Stimulated activated effector memory CD8-positive, alpha-beta T cell treated with anti-CD3 and anti-CD28 coated beads, Interleukin-12 subunit alpha, Interleukin-12 subunit beta, amount 100 ng/mL, for 72 hours (primary cell): ENCODE data around the gene CD248.
"Not testable (repeated sequence)": the region's sequence is repeated elsewhere in the genome, so short reads cannot be mapped to it uniquely, and the experiment has no call there.

Experiments used
- ATAC-seq: fragments of 150-1000 bp; cut with Tn5 transposase; 2 replicates; pipeline ENCODE4 v1.10.0; 2021
- DNase-seq, 2 donors: peaks; one replicate each; pipeline ENCODE4 v3.0.0; 2021 to 2022; ENCODE audit warnings: low spot score in 2 of 2
- H3K27ac Mint-ChIP-seq: one replicate; pipeline ENCODE4 v1.8.0; 2022; ENCODE audit warnings: mild to moderate bottlenecking, mixed read lengths
- H3K36me3 Mint-ChIP-seq: one replicate; pipeline ENCODE4 v1.8.0; 2022; ENCODE audit warnings: mild to moderate bottlenecking, mixed read lengths
- H3K4me1 Mint-ChIP-seq: one replicate; pipeline ENCODE4 v1.8.0; 2022; ENCODE audit warnings: mixed read lengths
- H3K4me3 Mint-ChIP-seq: one replicate; pipeline ENCODE4 v1.8.0; 2022; ENCODE audit warnings: mild to moderate bottlenecking, mixed read lengths
- H3K9me3 Mint-ChIP-seq: one replicate; pipeline ENCODE4 v1.8.0; 2022; ENCODE audit warnings: mixed read lengths

CD248 gene, protein sequence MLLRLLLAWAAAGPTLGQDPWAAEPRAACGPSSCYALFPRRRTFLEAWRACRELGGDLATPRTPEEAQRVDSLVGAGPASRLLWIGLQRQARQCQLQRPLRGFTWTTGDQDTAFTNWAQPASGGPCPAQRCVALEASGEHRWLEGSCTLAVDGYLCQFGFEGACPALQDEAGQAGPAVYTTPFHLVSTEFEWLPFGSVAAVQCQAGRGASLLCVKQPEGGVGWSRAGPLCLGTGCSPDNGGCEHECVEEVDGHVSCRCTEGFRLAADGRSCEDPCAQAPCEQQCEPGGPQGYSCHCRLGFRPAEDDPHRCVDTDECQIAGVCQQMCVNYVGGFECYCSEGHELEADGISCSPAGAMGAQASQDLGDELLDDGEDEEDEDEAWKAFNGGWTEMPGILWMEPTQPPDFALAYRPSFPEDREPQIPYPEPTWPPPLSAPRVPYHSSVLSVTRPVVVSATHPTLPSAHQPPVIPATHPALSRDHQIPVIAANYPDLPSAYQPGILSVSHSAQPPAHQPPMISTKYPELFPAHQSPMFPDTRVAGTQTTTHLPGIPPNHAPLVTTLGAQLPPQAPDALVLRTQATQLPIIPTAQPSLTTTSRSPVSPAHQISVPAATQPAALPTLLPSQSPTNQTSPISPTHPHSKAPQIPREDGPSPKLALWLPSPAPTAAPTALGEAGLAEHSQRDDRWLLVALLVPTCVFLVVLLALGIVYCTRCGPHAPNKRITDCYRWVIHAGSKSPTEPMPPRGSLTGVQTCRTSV

DNA sequence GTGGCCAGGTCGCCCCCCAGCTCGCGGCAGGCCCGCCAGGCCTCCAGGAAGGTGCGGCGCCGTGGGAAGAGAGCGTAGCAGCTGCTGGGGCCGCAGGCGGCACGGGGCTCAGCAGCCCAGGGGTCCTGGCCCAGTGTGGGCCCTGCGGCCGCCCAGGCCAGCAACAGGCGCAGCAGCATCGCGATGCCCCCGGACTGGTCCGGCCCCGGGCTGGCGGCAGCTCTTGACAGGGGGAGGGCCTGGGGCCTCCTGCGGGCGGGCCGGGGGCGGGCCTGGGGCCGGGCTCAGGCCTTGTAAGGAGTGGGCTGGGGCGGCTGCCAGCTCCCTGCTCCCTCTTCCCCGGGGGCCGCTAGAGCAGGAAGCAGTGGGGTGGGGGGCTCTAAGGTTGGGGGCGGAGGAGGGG lies at the start of gene CD248:
TSS of gene CD248 (minus strand) at position 196 of the 403 bp plus-strand sequence. CDS start at position 179, 17 bp downstream.
- peaks cover 58% of the 10 kb centered on the region for H3K4me1 Mint-ChIP-seq
- H3K4me3 Mint-ChIP-seq, result peak within 1 kb of the TSS; percentile 88
- ATAC-seq (no peak), DNase-seq (no peak)
- no peaks in the 10 kb centered on the region for H3K36me3 Mint-ChIP-seq
- no peaks in the 10 kb centered on the region for H3K9me3 Mint-ChIP-seq
- peak within 1 kb of the TSS; percentile 81 for H3K27ac Mint-ChIP-seq

DNA sequence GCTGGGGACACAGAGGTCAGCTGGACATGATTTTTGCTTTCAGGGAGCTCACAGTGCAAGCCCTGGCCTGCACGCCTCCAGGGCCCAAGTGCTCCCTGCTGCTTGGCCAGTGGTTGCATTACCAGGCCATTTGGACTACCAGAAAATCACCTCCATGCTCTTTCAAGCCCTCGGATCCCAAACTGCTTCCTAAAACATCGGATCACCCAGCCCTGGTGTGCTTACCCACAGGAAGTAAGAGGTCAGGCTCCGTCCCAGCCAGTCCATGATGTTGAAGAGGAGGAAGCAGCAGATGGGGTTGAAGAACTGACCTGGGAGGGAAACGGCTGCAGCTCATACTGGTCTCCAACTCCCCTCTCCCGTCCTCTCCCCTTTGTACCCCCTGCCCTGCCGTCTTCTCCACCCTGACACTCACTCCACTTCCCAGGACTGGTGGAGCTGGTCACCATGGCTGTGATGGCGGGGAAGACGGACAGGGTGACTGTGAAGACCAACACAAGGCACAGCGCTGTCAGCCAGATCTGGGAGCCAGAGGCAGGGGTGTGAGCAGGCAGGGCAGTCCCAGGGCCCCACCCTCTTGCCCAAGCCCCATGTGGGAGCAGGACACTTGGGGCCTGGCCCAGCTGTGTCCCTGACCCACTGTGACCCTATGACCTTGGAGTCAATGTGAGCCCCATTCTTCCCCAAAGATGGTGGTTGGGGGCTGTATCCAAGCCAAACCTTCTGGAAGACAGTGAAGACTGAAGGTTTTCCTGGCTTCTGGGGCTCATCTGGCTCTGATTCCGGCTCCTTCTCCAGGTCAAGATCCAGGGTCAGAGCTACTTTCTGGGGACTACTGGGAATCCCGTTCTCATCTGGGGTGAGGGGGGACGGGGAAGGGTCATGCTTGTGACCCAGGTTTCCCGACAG lies 49.1 kb upstream of the CD248 start:
- H3K9me3 Mint-ChIP-seq, result no peaks in the 10 kb centered on the region
- no peak overlapping the region for H3K27ac Mint-ChIP-seq
- H3K4me3 Mint-ChIP-seq, result no peak overlapping the region
- no peak for ATAC-seq
- H3K4me1 Mint-ChIP-seq, result peaks cover 22% of the 10 kb centered on the region
- peaks cover 34% of the 10 kb centered on the region for H3K36me3 Mint-ChIP-seq
- no peak for DNase-seq

DNA sequence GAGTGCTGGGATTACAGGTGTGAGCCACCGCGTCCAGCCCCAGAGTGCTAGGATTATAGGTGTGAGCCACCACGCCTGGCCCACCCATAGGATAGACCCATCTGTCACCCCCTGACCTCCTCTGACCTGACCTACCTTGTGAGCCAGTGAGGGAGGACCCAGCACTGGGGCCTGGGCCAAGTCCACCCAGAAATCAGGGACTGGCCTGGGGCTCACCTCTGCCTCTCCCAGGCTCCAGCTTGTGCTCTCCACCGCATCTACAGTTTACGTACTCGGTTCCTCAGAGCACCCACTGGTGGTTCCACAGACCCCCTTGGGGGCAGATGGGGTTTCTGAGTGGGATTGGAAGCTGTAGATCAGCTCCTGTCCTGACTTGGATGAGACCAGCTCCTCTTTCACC lies 48.3 kb upstream of the CD248 start:
- DNase-seq (no peak), ATAC-seq (no peak)
- H3K36me3 Mint-ChIP-seq, result peaks cover 34% of the 10 kb centered on the region
- H3K27ac Mint-ChIP-seq, result no peak overlapping the region
- no peak overlapping the region for H3K4me3 Mint-ChIP-seq
- H3K9me3 Mint-ChIP-seq, result no peaks in the 10 kb centered on the region
- H3K4me1 Mint-ChIP-seq, result peaks cover 15% of the 10 kb centered on the region

DNA sequence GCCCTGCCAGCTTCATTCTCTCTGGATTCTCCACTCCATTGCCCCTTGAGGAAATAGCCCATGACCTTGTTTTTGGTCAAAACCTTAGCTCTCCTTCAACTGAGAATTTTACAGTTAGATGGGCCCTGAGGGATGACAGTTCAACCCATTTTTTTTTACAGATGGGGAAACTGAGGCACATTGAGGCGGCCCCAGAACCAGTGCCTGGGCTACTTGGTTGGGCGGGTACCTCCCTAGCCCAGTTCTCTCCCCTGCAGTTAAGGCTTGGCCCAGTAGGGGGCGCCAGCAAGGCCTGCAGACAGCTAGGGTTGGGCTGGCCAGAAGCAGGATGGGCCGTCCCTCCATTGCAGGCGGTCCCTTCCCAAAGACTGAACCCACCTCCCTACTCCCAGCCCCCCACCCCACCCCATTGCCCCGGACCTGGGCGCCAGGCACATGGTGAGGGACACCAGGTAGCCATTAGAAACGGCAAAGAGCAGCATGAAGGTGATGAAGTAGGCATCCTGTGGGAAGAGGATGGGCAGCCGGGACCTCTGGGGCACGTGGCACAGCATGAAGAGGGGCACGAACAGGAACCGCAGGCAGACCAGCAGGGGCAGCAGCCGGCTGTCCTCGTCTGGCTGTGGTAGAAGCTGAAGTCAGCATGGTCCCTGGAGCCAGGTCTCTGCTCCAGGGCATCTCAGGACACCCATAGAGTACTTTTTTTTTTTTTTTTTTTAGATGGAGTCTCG lies 47.1 kb upstream of the CD248 start:
- peak; percentile 68 to 89 for DNase-seq
- Mint-ChIP-seq H3K4me1 (peaks cover 9% of the 10 kb centered on the region), H3K4me3 (no peak overlapping the region), H3K27ac (no peak overlapping the region), H3K36me3 (peaks cover 34% of the 10 kb centered on the region), H3K9me3 (no peaks in the 10 kb centered on the region)
- peak; percentile 60 for ATAC-seq

DNA sequence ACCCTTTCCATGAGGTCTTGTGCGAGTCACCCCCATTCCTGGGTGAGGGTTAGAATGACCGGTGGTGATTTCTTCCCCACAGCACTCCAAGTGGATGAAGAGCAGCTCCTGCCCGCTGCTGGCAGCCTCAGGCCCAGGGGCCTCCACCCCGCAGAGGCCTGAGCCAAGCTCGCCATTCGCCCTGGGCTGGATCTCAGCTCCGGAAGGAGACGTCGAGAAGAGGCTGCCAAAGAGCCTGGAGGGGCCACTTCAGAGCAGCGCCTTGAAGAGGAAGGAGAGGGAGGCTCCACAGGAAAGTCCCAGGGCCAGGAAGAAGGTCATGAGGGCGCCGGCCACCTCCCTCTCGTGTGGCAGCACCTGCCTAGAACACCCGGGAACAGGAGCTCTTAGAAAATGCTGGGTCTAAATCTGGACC lies 46.4 kb upstream of the CD248 start:
- Mint-ChIP-seq H3K4me3 (no peak overlapping the region), H3K9me3 (no peaks in the 10 kb centered on the region), H3K27ac (no peak overlapping the region), H3K36me3 (peaks cover 29% of the 10 kb centered on the region), H3K4me1 (peaks cover 1% of the 10 kb centered on the region)
- no peak for ATAC-seq
- DNase-seq, result no peak

DNA sequence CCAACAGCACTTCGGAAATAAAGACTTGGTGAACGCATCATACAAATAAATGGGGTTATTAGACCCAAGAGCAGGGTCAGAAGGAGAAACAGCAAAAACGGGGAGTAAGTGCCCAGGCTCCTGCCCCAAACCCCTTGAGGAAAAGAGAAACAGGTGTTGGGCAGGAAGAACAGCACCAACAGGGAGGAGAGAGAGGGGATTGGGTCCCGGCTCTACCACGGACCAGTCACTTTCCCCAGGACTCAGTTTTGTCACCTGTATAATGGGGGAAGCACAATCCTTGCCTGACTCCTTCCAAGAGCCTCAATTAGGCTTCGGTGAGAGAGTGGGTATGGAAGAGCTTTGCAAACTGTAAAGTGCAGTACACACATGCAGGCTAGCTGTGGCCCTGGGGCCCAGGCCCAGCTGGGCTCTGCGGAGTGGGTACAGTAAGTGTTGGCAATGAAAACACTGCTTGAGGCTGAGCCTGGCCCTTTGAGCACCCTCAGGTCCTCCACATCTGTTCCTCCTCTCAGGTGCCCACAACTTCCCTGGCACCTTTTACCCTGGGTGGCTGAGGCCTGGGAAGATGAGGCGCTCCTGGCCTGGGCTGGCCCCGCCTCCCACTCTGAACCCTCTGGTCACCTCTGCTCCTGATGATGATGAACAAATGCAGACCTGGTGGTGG lies 45.8 kb upstream of the CD248 start:
- H3K4me1 Mint-ChIP-seq, result no peaks in the 10 kb centered on the region
- no peaks in the 10 kb centered on the region for H3K9me3 Mint-ChIP-seq
- H3K27ac Mint-ChIP-seq, result no peak overlapping the region
- no peak overlapping the region for H3K4me3 Mint-ChIP-seq
- ATAC-seq (no peak), DNase-seq (no peak)
- H3K36me3 Mint-ChIP-seq, result peaks cover 24% of the 10 kb centered on the region

DNA sequence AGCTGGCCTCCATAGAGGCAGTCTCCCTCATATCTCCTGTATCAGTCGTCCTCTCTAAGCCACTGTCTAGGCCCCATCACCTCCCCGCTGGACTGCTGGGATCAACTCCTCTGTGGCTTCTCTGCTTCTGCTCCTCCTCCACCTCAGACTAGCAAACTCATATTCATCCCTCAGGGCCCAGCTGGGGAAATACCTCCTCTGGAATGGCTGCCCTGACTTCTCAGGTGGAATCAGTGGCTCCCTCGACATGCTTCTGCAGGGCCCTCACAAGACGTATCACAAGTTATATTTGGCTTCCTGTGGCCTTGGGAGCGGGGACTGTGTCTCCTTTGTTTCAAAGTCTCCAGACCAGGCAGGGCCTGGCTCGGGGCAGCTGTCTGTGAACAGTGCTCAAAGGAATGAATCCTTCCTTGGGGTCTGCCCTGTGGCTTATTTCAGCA lies 44.7 kb upstream of the CD248 start:
- Mint-ChIP-seq H3K9me3 (no peaks in the 10 kb centered on the region), H3K4me3 (no peak overlapping the region), H3K27ac (peak overlapping the region; percentile 65), H3K4me1 (no peaks in the 10 kb centered on the region), H3K36me3 (peaks cover 24% of the 10 kb centered on the region)
- ATAC-seq (no peak), DNase-seq (no peak)

DNA sequence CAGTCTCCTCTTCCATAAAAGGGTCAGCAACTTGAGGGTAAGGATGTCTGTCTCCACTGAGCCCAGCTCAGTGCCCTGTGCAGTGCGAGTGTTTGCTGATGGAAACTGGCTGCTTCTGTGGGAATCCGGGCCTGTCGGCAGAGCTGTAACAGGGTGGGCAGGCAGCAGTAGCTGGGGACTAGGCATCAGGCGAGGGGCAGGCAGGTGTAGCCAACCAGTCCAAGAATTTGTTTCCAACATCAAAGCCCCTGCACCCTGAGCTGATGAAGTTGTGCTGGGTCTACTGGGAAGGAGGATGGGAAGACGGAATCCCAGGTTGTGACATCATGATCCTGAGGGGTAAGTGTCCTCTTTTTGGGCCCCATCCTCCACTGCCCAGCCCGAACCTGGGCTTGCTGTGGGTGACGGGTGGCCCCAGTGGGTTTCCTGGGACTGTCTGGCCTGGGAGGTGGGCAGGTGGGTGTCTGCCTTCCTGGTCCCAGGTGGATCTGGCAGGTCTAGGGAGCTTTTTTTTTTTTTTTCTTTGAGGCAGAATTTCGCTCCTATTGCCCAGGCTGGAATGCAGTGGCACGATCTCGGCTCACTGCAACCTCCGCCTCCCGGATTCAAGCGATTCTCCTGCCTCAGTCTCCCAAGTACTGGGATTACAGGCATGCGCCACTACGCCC lies 43.7 kb upstream of the CD248 start:
- DNase-seq, result no peak
- no peaks in the 10 kb centered on the region for H3K4me1 Mint-ChIP-seq
- H3K9me3 Mint-ChIP-seq, result no peaks in the 10 kb centered on the region
- no peak overlapping the region for H3K4me3 Mint-ChIP-seq
- no peak overlapping the region for H3K27ac Mint-ChIP-seq
- ATAC-seq, result no peak
- peaks cover 24% of the 10 kb centered on the region for H3K36me3 Mint-ChIP-seq

DNA sequence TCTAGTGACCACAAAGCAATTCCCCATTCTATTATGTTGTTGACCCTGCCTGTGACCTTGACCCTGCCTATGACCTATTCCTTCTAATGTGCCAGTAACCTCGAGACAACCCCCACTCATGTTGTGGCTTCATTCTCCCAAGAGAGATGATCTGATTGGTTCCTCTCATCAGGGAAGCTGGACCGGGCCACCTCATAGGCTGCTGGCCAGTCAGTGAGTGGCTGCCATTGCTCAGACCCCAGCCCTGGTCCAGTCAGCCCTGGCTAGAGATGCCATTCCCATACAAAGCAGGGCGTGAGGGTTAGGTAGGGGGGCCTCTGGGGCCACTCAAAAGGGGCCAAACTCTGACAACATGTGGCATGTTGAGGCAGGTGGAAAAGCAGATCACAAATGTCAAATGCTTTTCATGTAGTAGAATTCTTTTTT lies 42.8 kb upstream of the CD248 start:
- DNase-seq (no peak), ATAC-seq (no peak)
- Mint-ChIP-seq H3K4me1 (no peaks in the 10 kb centered on the region), H3K4me3 (no peak overlapping the region), H3K9me3 (no peaks in the 10 kb centered on the region), H3K36me3 (peaks cover 27% of the 10 kb centered on the region), H3K27ac (no peak overlapping the region)

DNA sequence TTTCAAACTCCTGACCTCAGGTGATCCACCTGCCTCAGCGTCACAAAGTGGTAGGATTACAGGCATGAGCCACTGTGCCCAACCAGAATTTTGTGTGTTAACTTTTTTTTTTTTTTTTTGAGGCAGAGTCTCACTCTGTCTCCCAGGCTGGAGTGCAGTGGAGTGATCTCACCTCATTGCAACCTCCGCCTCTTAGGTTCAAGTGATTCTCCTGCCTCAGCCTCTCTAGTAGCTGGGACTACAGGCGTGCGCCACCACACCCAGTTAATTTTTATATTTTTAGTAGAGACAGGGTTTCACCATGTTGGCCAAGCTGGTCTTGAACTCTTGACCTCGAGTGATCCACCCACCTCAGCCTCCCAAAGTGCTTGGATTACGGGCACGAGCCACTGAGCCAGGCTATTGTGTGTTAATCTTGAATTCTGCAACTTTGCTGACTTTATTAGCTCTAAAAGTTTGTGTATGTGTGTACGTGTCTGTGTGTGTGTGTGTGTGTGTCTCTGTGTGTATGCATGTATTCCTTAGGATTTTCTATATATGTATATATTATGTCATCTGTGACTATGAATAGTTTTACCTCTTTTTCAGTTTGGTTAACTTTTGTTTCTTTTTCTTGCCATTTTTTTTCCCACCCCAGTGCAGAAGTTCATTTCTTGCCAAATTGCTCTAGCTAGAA lies 33.9 kb upstream of the CD248 start:
- H3K27ac Mint-ChIP-seq, DNase-seq, H3K9me3 Mint-ChIP-seq, H3K4me3 Mint-ChIP-seq, ATAC-seq: not testable (repeated sequence)
- Mint-ChIP-seq H3K36me3 (peaks cover 42% of the 10 kb centered on the region), H3K4me1 (peaks cover 18% of the 10 kb centered on the region)

DNA sequence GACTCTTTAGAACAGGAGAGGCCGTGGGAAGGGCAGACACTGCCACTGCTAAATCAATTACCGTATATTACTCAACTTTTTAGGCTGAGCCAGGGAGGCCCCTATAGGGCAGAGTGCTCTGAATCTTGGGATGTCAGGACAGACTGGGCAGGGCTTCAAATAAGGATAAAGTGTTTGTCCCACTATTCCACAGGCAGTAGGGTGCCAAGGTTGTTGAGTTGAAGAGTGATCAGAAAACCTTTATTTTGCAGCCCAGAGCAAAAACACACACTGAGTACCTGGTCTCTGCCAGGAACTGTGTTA lies 32.2 kb upstream of the CD248 start:
- H3K9me3 Mint-ChIP-seq, result no peaks in the 10 kb centered on the region
- peak overlapping the region; percentile 99 for H3K27ac Mint-ChIP-seq
- no peak for DNase-seq
- ATAC-seq, result no peak
- peaks cover 35% of the 10 kb centered on the region for H3K4me1 Mint-ChIP-seq
- H3K36me3 Mint-ChIP-seq, result peaks cover 42% of the 10 kb centered on the region
- peak overlapping the region; percentile 92 for H3K4me3 Mint-ChIP-seq

DNA sequence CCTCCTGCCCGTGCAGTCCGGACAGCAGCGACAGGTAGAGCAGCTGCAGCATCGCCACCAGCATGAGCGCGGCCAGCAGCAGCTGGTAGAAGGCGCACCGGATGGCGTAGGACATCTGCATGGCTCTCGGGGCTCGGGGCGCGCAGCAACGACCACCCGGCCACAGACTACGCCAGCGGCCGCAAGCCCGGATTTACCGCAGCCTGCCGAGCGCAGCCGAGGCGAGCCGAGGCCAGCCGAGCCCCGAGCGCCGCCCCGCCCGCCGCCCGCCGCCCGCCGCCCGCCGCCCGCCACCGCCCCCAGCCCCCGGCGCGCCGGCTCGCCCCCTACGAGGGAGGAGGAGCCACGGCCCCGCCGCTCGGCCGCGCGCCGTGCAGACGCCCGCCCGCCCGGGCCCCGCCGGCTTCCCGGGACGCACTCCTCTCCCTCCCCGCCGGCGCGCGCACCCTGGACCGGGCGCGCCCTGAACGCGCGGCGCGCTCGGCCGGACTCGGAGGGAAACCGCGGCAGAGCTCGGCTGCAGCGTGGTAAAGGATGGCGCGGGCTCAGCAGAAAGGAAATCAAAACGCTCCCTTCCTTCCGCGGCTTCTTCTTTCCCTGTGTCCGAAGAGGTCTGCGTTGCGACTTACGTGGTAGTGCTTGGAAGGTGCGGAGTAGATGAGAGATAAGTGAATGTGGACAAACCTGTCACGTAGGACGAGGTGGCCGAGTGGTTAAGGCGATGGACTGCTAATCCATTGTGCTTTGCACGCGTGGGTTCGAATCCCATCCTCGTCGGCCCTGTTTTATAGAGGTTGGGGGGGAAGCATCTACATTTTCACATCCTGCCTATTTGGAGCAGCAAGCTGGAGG lies 30.8 kb upstream of the CD248 start, which contains the start of gene B4GAT1:
TSS of gene B4GAT1 (minus strand) at position 205 of the 852 bp plus-strand sequence. CDS start at position 121, 84 bp downstream.
- ATAC-seq, result peak; percentile 71
- DNase-seq, result peak; percentile 89 to 96
- H3K27ac Mint-ChIP-seq, result peak within 1 kb of the TSS; percentile 99
- peak within 1 kb of the TSS; percentile 92 for H3K4me3 Mint-ChIP-seq
- no peaks in the 10 kb centered on the region for H3K9me3 Mint-ChIP-seq
- peaks cover 49% of the 10 kb centered on the region for H3K4me1 Mint-ChIP-seq
- H3K36me3 Mint-ChIP-seq, result peaks cover 41% of the 10 kb centered on the region
